Measurements from ENCODE around the gene GCKR.

DNA sequence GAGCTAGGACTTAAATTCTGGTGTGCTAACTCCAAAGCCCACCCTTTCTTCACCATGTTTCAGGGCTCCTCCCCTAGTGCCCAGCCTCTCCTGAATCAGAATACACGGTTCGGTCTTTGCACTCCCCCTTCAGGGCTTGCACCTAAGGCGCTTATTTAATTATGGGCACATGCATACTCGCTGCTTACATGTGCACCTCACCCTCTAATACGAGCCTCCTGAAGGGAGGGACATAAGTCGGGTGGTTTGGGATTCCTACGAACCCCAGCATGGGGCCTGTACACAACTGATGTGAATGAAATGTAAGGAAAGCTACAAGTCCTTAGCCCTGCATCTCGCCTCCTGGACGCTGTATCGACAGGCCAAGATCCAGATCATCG, 7.5 kb upstream of the GCKR start:
- TF ChIP-seq PPARA (CRISPR knock-in tag; IDR thresholded peaks at IDR 0.05; ENCODE audit: borderline replicate concordance), result no peak
- no peak for TF ChIP-seq RARB (CRISPR knock-in tag; IDR thresholded peaks at IDR 0.05)
- no peak for TF ChIP-seq PATZ1 (CRISPR knock-in tag; IDR thresholded peaks at IDR 0.05; ENCODE audit: borderline replicate concordance)
- no peak for TF ChIP-seq CREB5 (CRISPR knock-in tag; IDR thresholded peaks at IDR 0.05; ENCODE audit: low read depth)
- TF ChIP-seq POU6F1 (CRISPR knock-in tag; IDR thresholded peaks at IDR 0.05; ENCODE audit: borderline replicate concordance, low read depth), result no peak
- no peak for TF ChIP-seq ZFP30 (CRISPR knock-in tag; IDR thresholded peaks at IDR 0.05)
- TF ChIP-seq ZC3H10 (CRISPR knock-in tag; IDR thresholded peaks at IDR 0.05), result no peak

Measured in SK-N-SH treated with all-trans-retinoic acid at 6 μM for 48 hours (cell line).